Muscle of leg (tissue), 11 donors: ENCODE results near the gene GNAS-AS1. TPM values are rescaled to one million over a fixed set of nuclear protein-coding genes. Genes with fewer than 3 reads are reported as not detected.
"Not testable (repeated sequence)": the region's sequence is repeated elsewhere in the genome, so short reads cannot be mapped to it uniquely, and the experiment has no call there.

Experiments
- DNase-seq: peaks from one replicate; pipeline ENCODE4 v3.0.0; 2013
- H3K27ac ChIP-seq: one replicate; pipeline ENCODE4 v1.5.1; 2013; ENCODE audit warnings: mild to moderate bottlenecking, low read length, control low read depth
- H3K27me3 ChIP-seq: one replicate; pipeline ENCODE4 v1.6.1; 2013; ENCODE audit warnings: low read length; ENCODE audit not compliant: control insufficient read depth, insufficient read depth
- H3K36me3 ChIP-seq: one replicate; pipeline ENCODE4 v1.6.1; 2013; ENCODE audit warnings: low read length; ENCODE audit not compliant: control insufficient read depth, insufficient read depth
- H3K4me1 ChIP-seq: one replicate; pipeline ENCODE4 v1.6.1; 2013; ENCODE audit warnings: low read length; ENCODE audit not compliant: control insufficient read depth, insufficient read depth
- H3K4me3 ChIP-seq: one replicate; pipeline ENCODE4 v1.5.1; 2013; ENCODE audit warnings: low read length, control low read depth
- H3K9me3 ChIP-seq: replicated peaks from 2 replicates; pipeline ENCODE4 v1.6.1; 2013; ENCODE audit warnings: low read depth, low read length; ENCODE audit not compliant: control insufficient read depth
- WGBS: methylation state at CpG from one replicate; pipeline ENCODE4 v1.1.5; 2013; ENCODE audit warnings: missing lambda C conversion rate; ENCODE audit not compliant: insufficient coverage; 5-methylcytosine and 5-hydroxymethylcytosine counted together
- polyA plus RNA-seq, 8 donors: library from polyadenylated mRNA; unstranded; fragments of 120-200 nt; gene quantifications; one replicate each; pipeline versions ENCODE4 v1.2.1 to v1.2.3, GENCODE V29; 2013; ENCODE audit warnings: inconsistent platforms in 1 of 8, low replicate concordance in 1 of 8; ENCODE audit not compliant: insufficient read length in 8 of 8, insufficient read depth in 1 of 8
- total RNA-seq: library from RNA; stranded (reverse); fragments of 120-200 nt; gene quantifications from one replicate; pipeline ENCODE4 v1.2.4, GENCODE V29; 2013

GNAS-AS1 gene
- total and polyA plus RNA-seq, 9 donors, result 1.8 to 5.3 (median 2.5) TPM

- H3K4me1 ChIP-seq, result peaks cover 90% of the 10 kb centered on the region
- H3K36me3 ChIP-seq, result peaks cover 4% of the 10 kb centered on the region
- H3K4me3 ChIP-seq, result no peak overlapping the region
- H3K27ac ChIP-seq, result peak overlapping the region; percentile 94
- H3K9me3 ChIP-seq, result no peaks in the 10 kb centered on the region
- H3K27me3 ChIP-seq, result no peaks in the 10 kb centered on the region
- 80% methylated on average over 24 of the region's 26 CpGs for WGBS
- peak; percentile 86 for DNase-seq
These were observed 27.7 kb downstream of the GNAS-AS1 start for GRCh38 chr20:58822748-58823730.

DNA sequence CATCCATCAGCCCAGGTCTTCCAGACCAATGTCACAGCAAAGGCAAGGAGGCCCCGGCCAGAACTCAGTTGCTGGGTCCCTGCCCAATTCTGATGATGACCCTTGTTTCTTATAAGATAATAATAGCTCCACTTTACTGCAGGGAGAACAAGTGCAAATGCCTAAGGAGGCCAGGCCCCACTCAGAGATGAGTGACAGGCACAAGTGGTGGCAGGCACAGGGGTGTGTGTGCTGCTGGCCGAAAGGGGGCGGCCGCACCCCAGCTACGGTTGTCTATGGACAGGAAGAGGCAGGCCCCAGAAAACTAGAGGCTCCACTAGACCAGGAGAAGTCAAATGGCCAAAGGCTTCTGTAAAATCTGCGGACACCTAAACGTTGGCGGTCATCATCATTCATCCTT, 28.6 kb downstream of the GNAS-AS1 start:
- peak; percentile 87 for DNase-seq
- 55% methylated on average over 4 of the region's 8 CpGs for WGBS
- Histone ChIP-seq H3K4me3 (no peak overlapping the region), H3K27ac (peak overlapping the region; percentile 94), H3K36me3 (peaks cover 2% of the 10 kb centered on the region), H3K4me1 (peaks cover 88% of the 10 kb centered on the region), H3K27me3 (no peaks in the 10 kb centered on the region), H3K9me3 (no peaks in the 10 kb centered on the region)

- H3K27me3 ChIP-seq, H3K9me3 ChIP-seq, DNase-seq, H3K4me3 ChIP-seq, H3K36me3 ChIP-seq: not testable (repeated sequence)
- Histone ChIP-seq H3K4me1 (peaks cover 75% of the 10 kb centered on the region), H3K27ac (peak overlapping the region; percentile 87)
- WGBS, result no CpG with 5 or more reads among the region's 6 CpGs
These were observed 30.2 kb downstream of the GNAS-AS1 start for GRCh38 chr20:58820515-58820914.

DNA sequence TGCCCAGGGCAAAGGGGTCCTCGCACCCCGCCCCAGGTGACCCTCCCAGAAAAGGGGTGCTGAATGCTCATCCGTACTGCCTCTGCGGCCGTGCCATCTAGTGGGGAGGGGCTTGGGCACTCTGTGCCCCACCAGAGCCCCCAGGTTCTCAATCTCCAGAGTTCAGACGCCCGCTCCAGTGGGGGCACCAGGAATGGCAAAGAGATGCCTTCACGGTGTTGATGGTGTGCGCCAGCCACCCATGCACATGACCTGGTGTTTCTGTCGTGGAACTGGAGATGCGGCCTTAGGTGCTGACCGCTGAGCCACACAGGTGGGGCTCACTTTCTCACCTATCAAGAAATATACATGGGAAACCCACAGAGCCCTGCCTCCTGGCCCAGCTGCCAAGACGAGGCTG, 30.8 kb downstream of the GNAS-AS1 start:
- 97% methylated on average over 12 of the region's 13 CpGs for WGBS
- H3K9me3 ChIP-seq, result no peaks in the 10 kb centered on the region
- no peak for DNase-seq
- H3K27ac ChIP-seq, result peak overlapping the region; percentile 20
- peaks cover 8% of the 10 kb centered on the region for H3K36me3 ChIP-seq
- peaks cover 70% of the 10 kb centered on the region for H3K4me1 ChIP-seq
- no peak overlapping the region for H3K4me3 ChIP-seq
- H3K27me3 ChIP-seq, result no peaks in the 10 kb centered on the region

GRCh38 chr20:58818586-58819285, 32.0 kb downstream of the GNAS-AS1 start:
- WGBS, result 83% methylated on average over 4 of the region's 8 CpGs
- peaks cover 59% of the 10 kb centered on the region for H3K4me1 ChIP-seq
- peak overlapping the region; percentile 71 for H3K27ac ChIP-seq
- DNase-seq, result no peak
- H3K36me3 ChIP-seq, result peaks cover 8% of the 10 kb centered on the region
- no peak overlapping the region for H3K4me3 ChIP-seq
- no peaks in the 10 kb centered on the region for H3K9me3 ChIP-seq
- no peaks in the 10 kb centered on the region for H3K27me3 ChIP-seq

- peak overlapping the region; percentile 71 for H3K27ac ChIP-seq
- WGBS, result 81% methylated on average over 9 of the region's 10 CpGs
- DNase-seq, result no peak
These were observed 33.0 kb downstream of the GNAS-AS1 start for GRCh38 chr20:58817748-58818147.

GRCh38 chr20:58816957-58817651, 33.6 kb downstream of the GNAS-AS1 start:
- Histone ChIP-seq H3K4me3 (no peak overlapping the region), H3K4me1 (peaks cover 45% of the 10 kb centered on the region), H3K9me3 (no peaks in the 10 kb centered on the region), H3K27me3 (no peaks in the 10 kb centered on the region), H3K27ac (peak overlapping the region; percentile 71), H3K36me3 (peaks cover 8% of the 10 kb centered on the region)
- no peak for DNase-seq
- WGBS, result 92% methylated on average over 30 of the region's 30 CpGs

More at GRCh38 chr20:58817748-58818147, 33.0 kb downstream of the GNAS-AS1 start:
- no peak overlapping the region for H3K4me3 ChIP-seq
- peaks cover 8% of the 10 kb centered on the region for H3K36me3 ChIP-seq
- H3K4me1 ChIP-seq, result peaks cover 51% of the 10 kb centered on the region
- H3K27me3 ChIP-seq, result no peaks in the 10 kb centered on the region
- no peaks in the 10 kb centered on the region for H3K9me3 ChIP-seq

DNA sequence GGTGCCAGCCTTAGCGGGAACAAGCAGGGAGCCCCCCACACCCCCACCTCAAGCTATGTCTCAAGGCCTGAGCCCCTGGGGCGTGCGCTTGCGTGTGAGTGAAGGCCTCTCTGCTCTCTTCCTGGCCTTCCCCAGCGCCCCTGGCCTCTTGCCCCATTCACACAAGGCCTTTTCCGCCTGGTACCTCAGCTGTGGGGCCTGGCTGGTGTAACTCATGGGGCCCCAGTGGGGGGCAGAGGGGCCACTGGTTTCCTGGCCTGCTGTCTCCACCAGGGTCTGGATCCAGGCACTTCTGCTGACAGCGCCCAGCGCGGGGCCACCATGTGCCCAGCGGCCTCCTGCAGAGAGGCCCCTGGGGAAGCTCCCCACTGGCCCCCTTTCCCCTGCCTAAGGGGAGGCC, 34.7 kb downstream of the GNAS-AS1 start:
- no peaks in the 10 kb centered on the region for H3K9me3 ChIP-seq
- WGBS, result 84% methylated on average over 9 of the region's 10 CpGs
- peaks cover 2% of the 10 kb centered on the region for H3K27me3 ChIP-seq
- H3K4me3 ChIP-seq, result no peak overlapping the region
- peaks cover 35% of the 10 kb centered on the region for H3K4me1 ChIP-seq
- no peak overlapping the region for H3K27ac ChIP-seq
- H3K36me3 ChIP-seq, result peaks cover 6% of the 10 kb centered on the region
- DNase-seq, result no peak

GRCh38 chr20:58815448-58815847, 35.3 kb downstream of the GNAS-AS1 start:
- peaks cover 30% of the 10 kb centered on the region for H3K4me1 ChIP-seq
- no peak overlapping the region for H3K4me3 ChIP-seq
- H3K27me3 ChIP-seq, result peaks cover 4% of the 10 kb centered on the region
- DNase-seq, result no peak
- H3K36me3 ChIP-seq, result peaks cover 6% of the 10 kb centered on the region
- 65% methylated on average over 9 of the region's 11 CpGs for WGBS
- no peak overlapping the region for H3K27ac ChIP-seq
- H3K9me3 ChIP-seq, result no peaks in the 10 kb centered on the region

GRCh38 chr20:58813369-58813768, 37.3 kb downstream of the GNAS-AS1 start:
- Histone ChIP-seq H3K4me1 (peaks cover 11% of the 10 kb centered on the region), H3K4me3 (no peak overlapping the region), H3K9me3 (no peaks in the 10 kb centered on the region), H3K36me3 (peaks cover 6% of the 10 kb centered on the region), H3K27ac (no peak overlapping the region), H3K27me3 (peaks cover 4% of the 10 kb centered on the region)
- no peak for DNase-seq
- WGBS, result 89% methylated on average over 8 of the region's 8 CpGs
